Measurements from ENCODE around the gene SLC6A1. TPM values are rescaled to one million over a fixed set of nuclear protein-coding genes. Genes with fewer than 3 reads are reported as not detected.

The SLC6A1 gene
- total RNA-seq, 1 experiment from 2014 or later, result not detected

DNA sequence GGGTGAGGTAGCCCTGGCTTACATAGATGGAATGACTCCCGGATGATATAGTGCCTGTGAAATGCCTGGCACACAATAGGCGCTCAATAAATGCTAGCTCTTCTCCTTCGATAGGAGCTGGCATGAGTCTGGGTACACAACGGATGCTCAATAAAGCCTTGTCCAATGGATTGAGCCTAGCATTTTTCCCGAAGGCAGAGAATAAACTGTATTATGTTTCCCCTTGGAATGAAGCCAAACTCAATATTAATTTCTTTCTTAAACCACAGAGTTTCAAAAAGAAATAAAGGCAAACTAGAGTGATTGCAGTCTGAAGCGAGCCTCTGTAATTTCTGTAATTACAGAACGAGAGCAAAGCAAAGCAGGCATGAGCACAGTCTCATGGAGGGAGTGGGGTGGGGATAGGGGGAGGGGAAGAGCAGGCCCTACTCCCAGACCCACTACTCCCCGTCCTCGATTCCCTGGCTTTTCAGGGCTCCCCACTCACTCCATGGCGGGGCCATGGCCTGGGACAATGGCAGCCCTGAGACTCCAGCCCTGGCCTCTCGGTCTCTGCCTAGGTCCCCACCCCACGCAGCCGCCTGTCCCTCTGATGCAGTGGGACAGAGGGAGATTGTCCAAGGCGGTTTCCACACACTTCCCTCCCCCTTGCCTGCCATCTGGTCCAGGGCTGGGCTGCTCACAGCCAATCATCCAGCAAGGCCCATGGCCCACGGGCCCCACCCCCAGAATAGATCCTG lies 18.0 kb downstream of the SLC6A1 start:
- Histone ChIP-seq H3K36me3 (ENCODE audit: insufficient read depth, low read length, poor library complexity, severe bottlenecking) (no peaks in the 10 kb centered on the region), H3K27me3 (replicated peaks; ENCODE audit: insufficient read depth, low read depth, low read length, poor library complexity) (peaks cover 9% of the 10 kb centered on the region), H3K4me1 (ENCODE audit: insufficient read depth, low read length, poor library complexity, severe bottlenecking) (no peaks in the 10 kb centered on the region), H3K27ac (ENCODE audit: low read depth, low read length, poor library complexity, severe bottlenecking) (no peak overlapping the region), H3K4me3 (ENCODE audit: low read depth, low read length, poor library complexity, severe bottlenecking) (no peak overlapping the region), H3K9me3 (ENCODE audit: low read depth, low read length, poor library complexity, severe bottlenecking) (no peaks in the 10 kb centered on the region)
- TF ChIP-seq EZH2 (IDR thresholded peaks at IDR 0.05; ENCODE audit: borderline replicate concordance, low read depth, low read length, poor library complexity, severe bottlenecking), result no peak
- TF ChIP-seq, protein P1, sequence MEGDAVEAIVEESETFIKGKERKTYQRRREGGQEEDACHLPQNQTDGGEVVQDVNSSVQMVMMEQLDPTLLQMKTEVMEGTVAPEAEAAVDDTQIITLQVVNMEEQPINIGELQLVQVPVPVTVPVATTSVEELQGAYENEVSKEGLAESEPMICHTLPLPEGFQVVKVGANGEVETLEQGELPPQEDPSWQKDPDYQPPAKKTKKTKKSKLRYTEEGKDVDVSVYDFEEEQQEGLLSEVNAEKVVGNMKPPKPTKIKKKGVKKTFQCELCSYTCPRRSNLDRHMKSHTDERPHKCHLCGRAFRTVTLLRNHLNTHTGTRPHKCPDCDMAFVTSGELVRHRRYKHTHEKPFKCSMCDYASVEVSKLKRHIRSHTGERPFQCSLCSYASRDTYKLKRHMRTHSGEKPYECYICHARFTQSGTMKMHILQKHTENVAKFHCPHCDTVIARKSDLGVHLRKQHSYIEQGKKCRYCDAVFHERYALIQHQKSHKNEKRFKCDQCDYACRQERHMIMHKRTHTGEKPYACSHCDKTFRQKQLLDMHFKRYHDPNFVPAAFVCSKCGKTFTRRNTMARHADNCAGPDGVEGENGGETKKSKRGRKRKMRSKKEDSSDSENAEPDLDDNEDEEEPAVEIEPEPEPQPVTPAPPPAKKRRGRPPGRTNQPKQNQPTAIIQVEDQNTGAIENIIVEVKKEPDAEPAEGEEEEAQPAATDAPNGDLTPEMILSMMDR (conservative IDR thresholded peaks at IDR 0.05; ENCODE audit: low read depth, low read length), result no peak
- intact Hi-C loops (cut with micrococcal nuclease; ENCODE audit: unreplicated experiment), result no loop called here
- no TSS peak for BruUV-seq (replicated peaks)
- ChIA-PET POLR2A (ENCODE audit: low non-redundant PET) (no interaction called here), CTCF (no interaction called here)
- DNase-seq (ENCODE audit: low spot score), result no peak

DNA sequence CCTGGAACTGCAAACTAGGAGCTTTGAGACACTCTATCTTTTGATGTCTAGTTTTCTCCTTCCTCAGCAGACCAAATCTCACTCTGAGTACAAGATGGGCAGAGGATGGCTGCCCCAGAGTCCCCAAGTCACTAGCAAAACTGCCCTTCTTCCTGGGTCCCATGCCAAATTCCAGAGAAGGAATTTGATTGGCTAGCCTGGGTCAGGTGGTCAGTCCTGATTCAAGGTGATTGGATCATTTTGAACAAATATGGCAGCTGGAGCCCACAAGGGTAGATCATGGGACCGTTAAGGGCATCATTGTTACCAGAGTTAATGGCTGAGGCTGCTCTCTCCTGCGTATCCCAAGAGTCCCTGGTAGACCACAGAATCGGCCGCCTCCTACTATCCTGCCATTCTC lies 21.7 kb downstream of the SLC6A1 start:
- no peak overlapping the region for H3K27ac ChIP-seq (ENCODE audit: low read depth, low read length, poor library complexity, severe bottlenecking)
- H3K4me3 ChIP-seq (ENCODE audit: low read depth, low read length, poor library complexity, severe bottlenecking), result no peak overlapping the region
- ChIA-PET CTCF (no interaction called here), POLR2A (ENCODE audit: low non-redundant PET) (no interaction called here)
- no TSS peak for BruUV-seq (replicated peaks)
- H3K36me3 ChIP-seq (ENCODE audit: insufficient read depth, low read length, poor library complexity, severe bottlenecking), result no peaks in the 10 kb centered on the region
- TF ChIP-seq, protein P1 (conservative IDR thresholded peaks at IDR 0.05; ENCODE audit: low read depth, low read length), result no peak
- no peak for TF ChIP-seq EZH2 (IDR thresholded peaks at IDR 0.05; ENCODE audit: borderline replicate concordance, low read depth, low read length, poor library complexity, severe bottlenecking)
- no peaks in the 10 kb centered on the region for H3K4me1 ChIP-seq (ENCODE audit: insufficient read depth, low read length, poor library complexity, severe bottlenecking)
- intact Hi-C loops (cut with micrococcal nuclease; ENCODE audit: unreplicated experiment), result no loop called here
- H3K9me3 ChIP-seq (ENCODE audit: low read depth, low read length, poor library complexity, severe bottlenecking), result no peaks in the 10 kb centered on the region
- H3K27me3 ChIP-seq (replicated peaks; ENCODE audit: insufficient read depth, low read depth, low read length, poor library complexity), result peaks cover 9% of the 10 kb centered on the region
- no peak for DNase-seq (ENCODE audit: low spot score)

DNA sequence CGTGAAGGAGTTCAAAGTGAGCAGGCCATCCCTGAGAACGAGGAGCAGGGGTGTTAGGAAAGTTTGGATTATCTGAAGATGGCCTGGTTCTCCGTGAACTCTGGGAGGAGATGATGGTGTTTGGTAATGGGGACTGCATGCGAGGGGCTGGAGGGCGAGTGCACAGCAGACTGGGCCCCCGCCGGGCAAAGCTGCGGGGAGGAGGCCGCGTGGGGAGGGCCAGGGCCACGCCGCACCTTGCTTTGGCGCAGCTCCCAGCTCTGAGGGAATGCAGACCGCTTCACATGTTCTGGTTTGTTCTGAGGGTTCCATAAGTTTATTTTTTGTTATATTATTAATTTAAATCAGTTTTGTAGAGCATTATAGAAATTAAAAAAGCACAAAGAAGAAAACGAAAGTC lies 22.2 kb downstream of the SLC6A1 start:
- no peak overlapping the region for H3K27ac ChIP-seq (ENCODE audit: low read depth, low read length, poor library complexity, severe bottlenecking)
- intact Hi-C loops (cut with micrococcal nuclease; ENCODE audit: unreplicated experiment), result no loop called here
- TF ChIP-seq, protein P1 (conservative IDR thresholded peaks at IDR 0.05; ENCODE audit: low read depth, low read length), result no peak
- TF ChIP-seq EZH2 (IDR thresholded peaks at IDR 0.05; ENCODE audit: borderline replicate concordance, low read depth, low read length, poor library complexity, severe bottlenecking), result no peak

More for the DNA sequence above, 22.2 kb downstream of the SLC6A1 start:
- Histone ChIP-seq H3K27me3 (replicated peaks; ENCODE audit: insufficient read depth, low read depth, low read length, poor library complexity) (peaks cover 9% of the 10 kb centered on the region), H3K4me3 (ENCODE audit: low read depth, low read length, poor library complexity, severe bottlenecking) (no peak overlapping the region), H3K36me3 (ENCODE audit: insufficient read depth, low read length, poor library complexity, severe bottlenecking) (no peaks in the 10 kb centered on the region), H3K4me1 (ENCODE audit: insufficient read depth, low read length, poor library complexity, severe bottlenecking) (no peaks in the 10 kb centered on the region), H3K9me3 (ENCODE audit: low read depth, low read length, poor library complexity, severe bottlenecking) (no peaks in the 10 kb centered on the region)
- no peak for DNase-seq (ENCODE audit: low spot score)
- BruUV-seq (replicated peaks), result no TSS peak
- CTCF ChIA-PET, result no interaction called here
- POLR2A ChIA-PET (ENCODE audit: low non-redundant PET), result no interaction called here
